Neural cell (in vitro differentiated cells): ENCODE measurements around the gene OR2L8. TPM values are rescaled to one million over a fixed set of nuclear protein-coding genes. Genes with fewer than 3 reads are reported as not detected.

Source experiments
- H2AFZ ChIP-seq: fragments of 200-600, 300-800 bp; sonication (generic), shearing (Covaris generic); 2 replicates; pipeline ENCODE4 v1.6.0; 2014; ENCODE audit warnings: low read depth, mild to moderate bottlenecking, antibody characterized with exemption, low read length, moderate library complexity
- H3F3A ChIP-seq: fragments of 200-600 bp; shearing (Covaris generic); 2 replicates; pipeline ENCODE4 v1.6.1; 2016; ENCODE audit warnings: mild to moderate bottlenecking, moderate library complexity, mixed read lengths, antibody characterized with exemption, low read length; ENCODE audit not compliant: insufficient read depth, poor library complexity, severe bottlenecking
- H3K27ac ChIP-seq: fragments of 200-600, 300-800 bp; sonication (generic), shearing (Covaris generic); 2 replicates; pipeline ENCODE4 v1.5.1; 2014; ENCODE audit warnings: mild to moderate bottlenecking, low read length, moderate library complexity
- H3K27me3 ChIP-seq: fragments of 300-800, 200-600 bp; sonication (generic), shearing (Covaris generic); 2 replicates; pipeline ENCODE4 v1.6.0; 2014; ENCODE audit warnings: mild to moderate bottlenecking, low read depth, low read length, moderate library complexity; ENCODE audit not compliant: insufficient read depth
- H3K36me3 ChIP-seq: fragments of 300-800, 200-600 bp; sonication (generic), shearing (Covaris generic); 2 replicates; pipeline ENCODE4 v1.5.1; 2014; ENCODE audit warnings: mild to moderate bottlenecking, antibody characterized with exemption, low read length, moderate library complexity; ENCODE audit not compliant: insufficient read depth
- H3K4me2 ChIP-seq: fragments of 300-800, 200-600 bp; sonication (generic), shearing (Covaris generic); 2 replicates; pipeline ENCODE4 v1.6.0; 2014; ENCODE audit warnings: mild to moderate bottlenecking, low read length
- H3K4me3 ChIP-seq: fragments of 300-800, 200-600 bp; sonication (generic), shearing (Covaris generic); 2 replicates; pipeline ENCODE4 v1.5.1; 2014; ENCODE audit warnings: mild to moderate bottlenecking, low read length, moderate library complexity
- H3K79me2 ChIP-seq: fragments of 200-600 bp; shearing (Covaris generic); replicated peaks from 2 replicates; pipeline ENCODE4 v1.6.0; 2014; ENCODE audit warnings: mild to moderate bottlenecking, low read length, moderate library complexity; ENCODE audit not compliant: insufficient read depth
- H3K9ac ChIP-seq: fragments of 300-800, 200-600 bp; sonication (generic), shearing (Covaris generic); 2 replicates; pipeline ENCODE4 v1.6.1; 2016; ENCODE audit warnings: mild to moderate bottlenecking, low read length, mixed read lengths
- H3K9me2 ChIP-seq: fragments of 200-600 bp; shearing (Covaris generic); 2 replicates; pipeline ENCODE4 v1.6.1; 2016; ENCODE audit warnings: mild to moderate bottlenecking, low read length, mixed read lengths; ENCODE audit not compliant: insufficient read depth
- H3K9me3 ChIP-seq: fragments of 200-600, 300-800 bp; sonication (generic), shearing (Covaris generic); 2 replicates; pipeline ENCODE4 v1.6.1; 2016; ENCODE audit warnings: mild to moderate bottlenecking, mixed run types, low read length, moderate library complexity, mixed read lengths
- H4K20me1 ChIP-seq: fragments of 200-600 bp; shearing (Covaris generic); 2 replicates; pipeline ENCODE4 v1.6.1; 2016; ENCODE audit warnings: mild to moderate bottlenecking, mixed run types; ENCODE audit not compliant: insufficient read depth
- CTCF ChIP-seq: fragments of 450-650 bp; IDR thresholded peaks from 2 replicates; pipeline ENCODE4 v1.5.1; 2014; ENCODE audit warnings: antibody characterized with exemption, mild to moderate bottlenecking, moderate library complexity; ENCODE audit not compliant: poor library complexity, severe bottlenecking
- EP300 ChIP-seq: fragments of 450-650 bp; conservative IDR thresholded peaks from 2 replicates; pipeline ENCODE4 v1.6.1; 2014; ENCODE audit warnings: antibody characterized with exemption, mild to moderate bottlenecking, moderate library complexity; ENCODE audit not compliant: poor library complexity, severe bottlenecking
- EZH2 ChIP-seq: fragments of 200-600, 300-800 bp; shearing (Covaris generic), sonication (generic); IDR thresholded peaks from 2 replicates; pipeline ENCODE4 v1.6.1; 2014; ENCODE audit warnings: antibody characterized with exemption, low read length, borderline replicate concordance, mild to moderate bottlenecking; ENCODE audit not compliant: insufficient read depth, poor library complexity, severe bottlenecking
- MXI1 ChIP-seq: fragments of 450-650 bp; conservative IDR thresholded peaks from 2 replicates; pipeline ENCODE4 v1.6.1; 2014; ENCODE audit warnings: antibody characterized with exemption, mild to moderate bottlenecking; ENCODE audit not compliant: poor library complexity, severe bottlenecking
- POLR2AphosphoS5 ChIP-seq: IDR thresholded peaks from 2 replicates; pipeline ENCODE4 v1.6.1; 2012
- RAD21 ChIP-seq: fragments of 450-650 bp; conservative IDR thresholded peaks from 2 replicates; pipeline ENCODE4 v1.6.1; 2014; ENCODE audit warnings: antibody characterized with exemption, mild to moderate bottlenecking, moderate library complexity
- SMC3 ChIP-seq: fragments of 450-650 bp; conservative IDR thresholded peaks from 2 replicates; pipeline ENCODE4 v1.6.1; 2014; ENCODE audit warnings: antibody characterized with exemption, mild to moderate bottlenecking, moderate library complexity; ENCODE audit not compliant: poor library complexity
- TAF1 ChIP-seq: IDR thresholded peaks from 2 replicates; pipeline ENCODE4 v1.6.1; 2012; ENCODE audit warnings: low read depth
- polyA plus RNA-seq: library from polyadenylated mRNA; depleted of rRNA; stranded (reverse); fragments of >200 nt; gene quantifications from 2 replicates; pipeline ENCODE4 v1.2.3, GENCODE V29; 2014
- TF ChIP-seq, protein P1 (sequence below): IDR thresholded peaks from 2 replicates; pipeline ENCODE4 v1.6.1; 2012; ENCODE audit warnings: borderline replicate concordance

OR2L8 gene
- polyA plus RNA-seq, 1 donor from 2014 or later: not detected

- no peaks in the 10 kb centered on the region for H3K9me3 ChIP-seq
- no peaks in the 10 kb centered on the region for H3F3A ChIP-seq
- no peak overlapping the region for H2AFZ ChIP-seq
- H4K20me1 ChIP-seq: no peaks in the 10 kb centered on the region
- no peak overlapping the region for H3K4me3 ChIP-seq
- H3K27ac ChIP-seq: no peak overlapping the region
- no peak overlapping the region for H3K4me2 ChIP-seq
- no peaks in the 10 kb centered on the region for H3K27me3 ChIP-seq
- no peaks in the 10 kb centered on the region for H3K79me2 ChIP-seq
- H3K9me2 ChIP-seq: no peaks in the 10 kb centered on the region
- H3K36me3 ChIP-seq: no peaks in the 10 kb centered on the region
- H3K9ac ChIP-seq: no peak overlapping the region
- no peak for TF ChIP-seq MXI1
These were observed 6.0 kb upstream of the OR2L8 start for GRCh38 chr1:247942624-247943023.

DNA sequence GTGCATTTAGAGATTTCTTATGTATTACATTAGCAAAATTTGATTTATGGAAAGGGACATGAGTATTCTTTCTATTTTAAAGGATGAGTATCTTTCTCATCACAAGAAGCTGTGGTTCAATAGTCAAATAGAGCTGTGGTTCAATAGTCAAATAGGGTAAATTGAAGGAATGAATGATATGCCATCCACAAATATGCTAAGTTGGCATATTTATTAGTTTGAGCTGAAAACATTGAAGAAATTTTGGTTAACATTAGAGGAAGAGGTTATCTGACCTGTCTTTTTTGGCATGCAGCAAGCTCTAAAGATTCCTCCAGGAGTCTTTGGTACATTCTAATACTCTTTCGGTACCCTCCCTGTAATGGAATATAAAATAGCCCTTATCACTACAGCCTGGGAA is 4.8 kb downstream of the OR2L8 start:
- no peaks in the 10 kb centered on the region for H3K79me2 ChIP-seq
- H3K27me3 ChIP-seq: no peaks in the 10 kb centered on the region
- no peaks in the 10 kb centered on the region for H3K9me2 ChIP-seq
- no peaks in the 10 kb centered on the region for H4K20me1 ChIP-seq
- no peak overlapping the region for H2AFZ ChIP-seq
- H3K36me3 ChIP-seq: no peaks in the 10 kb centered on the region
- no peak overlapping the region for H3K9ac ChIP-seq
- H3K9me3 ChIP-seq: no peaks in the 10 kb centered on the region
- H3K27ac ChIP-seq: no peak overlapping the region
- no peak overlapping the region for H3K4me3 ChIP-seq
- no peak overlapping the region for H3K4me2 ChIP-seq
- TF ChIP-seq SMC3 (no peak), RAD21 (no peak), EZH2 (no peak), MXI1 (no peak), TAF1 (no peak), EP300 (no peak), CTCF (no peak), POLR2AphosphoS5 (no peak)
- TF ChIP-seq, protein P1, sequence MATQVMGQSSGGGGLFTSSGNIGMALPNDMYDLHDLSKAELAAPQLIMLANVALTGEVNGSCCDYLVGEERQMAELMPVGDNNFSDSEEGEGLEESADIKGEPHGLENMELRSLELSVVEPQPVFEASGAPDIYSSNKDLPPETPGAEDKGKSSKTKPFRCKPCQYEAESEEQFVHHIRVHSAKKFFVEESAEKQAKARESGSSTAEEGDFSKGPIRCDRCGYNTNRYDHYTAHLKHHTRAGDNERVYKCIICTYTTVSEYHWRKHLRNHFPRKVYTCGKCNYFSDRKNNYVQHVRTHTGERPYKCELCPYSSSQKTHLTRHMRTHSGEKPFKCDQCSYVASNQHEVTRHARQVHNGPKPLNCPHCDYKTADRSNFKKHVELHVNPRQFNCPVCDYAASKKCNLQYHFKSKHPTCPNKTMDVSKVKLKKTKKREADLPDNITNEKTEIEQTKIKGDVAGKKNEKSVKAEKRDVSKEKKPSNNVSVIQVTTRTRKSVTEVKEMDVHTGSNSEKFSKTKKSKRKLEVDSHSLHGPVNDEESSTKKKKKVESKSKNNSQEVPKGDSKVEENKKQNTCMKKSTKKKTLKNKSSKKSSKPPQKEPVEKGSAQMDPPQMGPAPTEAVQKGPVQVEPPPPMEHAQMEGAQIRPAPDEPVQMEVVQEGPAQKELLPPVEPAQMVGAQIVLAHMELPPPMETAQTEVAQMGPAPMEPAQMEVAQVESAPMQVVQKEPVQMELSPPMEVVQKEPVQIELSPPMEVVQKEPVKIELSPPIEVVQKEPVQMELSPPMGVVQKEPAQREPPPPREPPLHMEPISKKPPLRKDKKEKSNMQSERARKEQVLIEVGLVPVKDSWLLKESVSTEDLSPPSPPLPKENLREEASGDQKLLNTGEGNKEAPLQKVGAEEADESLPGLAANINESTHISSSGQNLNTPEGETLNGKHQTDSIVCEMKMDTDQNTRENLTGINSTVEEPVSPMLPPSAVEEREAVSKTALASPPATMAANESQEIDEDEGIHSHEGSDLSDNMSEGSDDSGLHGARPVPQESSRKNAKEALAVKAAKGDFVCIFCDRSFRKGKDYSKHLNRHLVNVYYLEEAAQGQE: no peak
- H3F3A ChIP-seq: no peaks in the 10 kb centered on the region

GRCh38 chr1:247961791-247962190 is 13.1 kb downstream of the OR2L8 start:
- Histone ChIP-seq H3K27ac (no peak overlapping the region), H3K4me3 (no peak overlapping the region), H2AFZ (no peak overlapping the region), H3K27me3 (no peaks in the 10 kb centered on the region), H3F3A (no peaks in the 10 kb centered on the region), H3K36me3 (no peaks in the 10 kb centered on the region), H4K20me1 (no peaks in the 10 kb centered on the region), H3K4me2 (no peak overlapping the region), H3K9me3 (no peaks in the 10 kb centered on the region), H3K79me2 (no peaks in the 10 kb centered on the region), H3K9me2 (no peaks in the 10 kb centered on the region), H3K9ac (no peak overlapping the region)
- no peak for TF ChIP-seq EP300
- TF ChIP-seq SMC3: no peak
- TF ChIP-seq RAD21: no peak
- TF ChIP-seq POLR2AphosphoS5: no peak
- TF ChIP-seq, protein P1: no peak
- no peak for TF ChIP-seq MXI1
- no peak for TF ChIP-seq TAF1
